PC-3 (cell line): ENCODE results near the gene CLEC18C.
"Not testable (repeated sequence)": the region's sequence is repeated elsewhere in the genome, so short reads cannot be mapped to it uniquely, and the experiment has no call there.

Experiments used
- CTCF ChIP-seq: fragments of 300-600 bp; sonication (generic); conservative IDR thresholded peaks from 2 replicates; pipeline ENCODE4 v1.5.1; 2017; ENCODE audit warnings: antibody characterized with exemption, low read depth, mild to moderate bottlenecking, low read length
- EZH2 ChIP-seq: fragments of 300-600 bp; sonication (generic); IDR thresholded peaks from one replicate; pipeline ENCODE4 v1.6.1; 2017; ENCODE audit warnings: antibody characterized with exemption, mild to moderate bottlenecking, low read length; ENCODE audit not compliant: unreplicated experiment

DNA sequence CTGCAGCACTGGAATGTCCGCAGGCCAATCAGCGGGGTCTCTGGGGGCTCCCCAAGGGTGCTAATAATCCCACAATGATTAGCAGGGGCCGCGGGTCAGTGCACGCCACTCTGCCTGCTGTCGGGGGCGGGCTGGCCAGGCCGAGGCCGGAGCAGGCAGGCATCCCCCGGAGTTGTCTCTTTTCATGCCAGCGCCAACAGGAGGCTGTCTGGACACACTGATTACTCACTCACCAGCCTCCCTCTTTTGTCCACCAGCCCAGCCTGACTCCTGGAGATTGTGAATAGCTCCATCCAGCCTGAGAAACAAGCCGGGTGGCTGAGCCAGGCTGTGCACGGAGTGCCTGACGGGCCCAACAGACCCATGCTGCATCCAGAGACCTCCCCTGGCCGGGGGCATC is 329 bp downstream of the CLEC18C start:
- not testable (repeated sequence) for TF ChIP-seq CTCF, EZH2
